GM12892 (cell line): ENCODE results near the gene SLC6A9.

Experiments used
- POLR2A ChIP-seq: IDR thresholded peaks from 2 replicates; pipeline ENCODE4 v1.6.1; 2011; ENCODE audit warnings: low read depth, low read length, control low read depth
- POLR2AphosphoS5 ChIP-seq: IDR thresholded peaks from 2 replicates; pipeline ENCODE4 v1.6.1; 2011; ENCODE audit warnings: low read depth, low read length, control low read depth

DNA sequence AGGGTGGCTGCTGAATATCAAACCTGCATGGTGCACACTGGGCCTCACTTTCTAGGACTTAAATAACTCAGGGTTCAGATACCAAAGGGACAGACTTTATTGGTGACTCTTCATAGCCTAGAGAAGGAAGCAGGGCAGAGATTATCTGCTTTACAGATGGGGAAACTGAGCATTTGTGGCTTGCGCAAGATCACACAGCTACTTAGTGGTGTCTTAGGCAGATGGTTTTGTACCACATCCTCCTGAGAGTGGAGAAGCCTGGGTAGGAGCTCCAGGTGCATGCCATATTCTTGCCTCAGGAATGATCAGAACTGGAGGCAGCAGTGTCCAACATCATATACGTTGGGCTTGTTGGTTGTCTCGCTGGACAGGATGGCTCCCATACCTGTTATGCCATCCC lies 68.3 kb downstream of the SLC6A9 start:
- TF ChIP-seq POLR2AphosphoS5 (no peak), POLR2A (no peak)
